ENCODE results near the gene ORC4.
"Not testable (repeated sequence)": the region's sequence is repeated elsewhere in the genome, so short reads cannot be mapped to it uniquely, and the experiment has no call there.

Gene ORC4

GRCh38 chr2:147999126-147999525 lies 21.4 kb downstream of the ORC4 start:
- TF ChIP-seq CTCF (IDR thresholded peaks at IDR 0.05; ENCODE audit: unreplicated experiment in 3 of 3): no peak

GRCh38 chr2:147998203-147998602 lies 22.3 kb downstream of the ORC4 start:
- Mint-ChIP-seq H3K9me3 (peaks cover 49% of the 10 kb centered on the region), H3K36me3 (ENCODE audit: low read depth) (peaks cover 85% of the 10 kb centered on the region), H3K27me3 (ENCODE audit: low read depth) (no peaks in the 10 kb centered on the region), H3K4me1 (no peaks in the 10 kb centered on the region), H3K4me3 (no peak overlapping the region), H3K27ac (peak overlapping the region in 1 of 3 experiments; percentile 38)
- TF ChIP-seq CTCF (IDR thresholded peaks at IDR 0.05; ENCODE audit: unreplicated experiment in 3 of 3): no peak

More at GRCh38 chr2:147999126-147999525, 21.4 kb downstream of the ORC4 start:
- peaks cover 57% of the 10 kb centered on the region for H3K9me3 Mint-ChIP-seq
- H3K36me3 Mint-ChIP-seq (ENCODE audit: low read depth): peaks cover 92% of the 10 kb centered on the region
- no peaks in the 10 kb centered on the region for H3K4me1 Mint-ChIP-seq
- H3K27ac Mint-ChIP-seq: peak overlapping the region in 1 of 3 experiments; percentile 25
- no peaks in the 10 kb centered on the region for H3K27me3 Mint-ChIP-seq (ENCODE audit: low read depth)
- no peak overlapping the region for H3K4me3 Mint-ChIP-seq

GRCh38 chr2:147996828-147997227 lies 23.7 kb downstream of the ORC4 start:
- no peak overlapping the region for H3K27ac Mint-ChIP-seq
- no peak overlapping the region for H3K4me3 Mint-ChIP-seq
- H3K36me3 Mint-ChIP-seq (ENCODE audit: low read depth): peaks cover 71% of the 10 kb centered on the region
- no peaks in the 10 kb centered on the region for H3K4me1 Mint-ChIP-seq
- H3K9me3 Mint-ChIP-seq: peaks cover 36% of the 10 kb centered on the region
- no peak for TF ChIP-seq CTCF (IDR thresholded peaks at IDR 0.05; ENCODE audit: unreplicated experiment in 3 of 3)
- no peaks in the 10 kb centered on the region for H3K27me3 Mint-ChIP-seq (ENCODE audit: low read depth)

GRCh38 chr2:147994965-147995364 lies 25.6 kb downstream of the ORC4 start:
- not testable (repeated sequence) for H3K4me3 Mint-ChIP-seq; H3K27ac Mint-ChIP-seq; H3K27me3 Mint-ChIP-seq (ENCODE audit: low read depth); H3K4me1 Mint-ChIP-seq
- H3K36me3 Mint-ChIP-seq (ENCODE audit: low read depth): peaks cover 54% of the 10 kb centered on the region
- H3K9me3 Mint-ChIP-seq: peaks cover 23% of the 10 kb centered on the region

GRCh38 chr2:147989809-147990403 lies 30.6 kb downstream of the ORC4 start:
- Mint-ChIP-seq H3K4me1 (no peaks in the 10 kb centered on the region), H3K27ac (peak overlapping the region; percentile 15 to 33 (median 23)), H3K4me3 (no peak overlapping the region), H3K27me3 (ENCODE audit: low read depth) (no peaks in the 10 kb centered on the region), H3K9me3 (peaks cover 3% of the 10 kb centered on the region), H3K36me3 (ENCODE audit: low read depth) (peaks cover 13% of the 10 kb centered on the region)
- TF ChIP-seq CTCF (IDR thresholded peaks at IDR 0.05; ENCODE audit: unreplicated experiment in 3 of 3): peak; percentile 73 to 82 (median 74)

GRCh38 chr2:147989102-147989501 lies 31.4 kb downstream of the ORC4 start:
- Mint-ChIP-seq H3K36me3 (ENCODE audit: low read depth) (peaks cover 7% of the 10 kb centered on the region), H3K27ac (no peak overlapping the region), H3K27me3 (ENCODE audit: low read depth) (no peaks in the 10 kb centered on the region), H3K9me3 (peaks cover under 1% of the 10 kb centered on the region), H3K4me1 (no peaks in the 10 kb centered on the region), H3K4me3 (no peak overlapping the region)
- TF ChIP-seq CTCF (IDR thresholded peaks at IDR 0.05; ENCODE audit: unreplicated experiment in 3 of 3): no peak

All from nephron (organoid).